GM12892 (cell line): ENCODE results near the gene JMJD8.
A peak's percentile ranks its signal among the peaks of the same experiment; 100 is the strongest.

ENCODE experiments used
- DNase-seq: peaks from one replicate; pipeline ENCODE4 v3.0.0; 2011; ENCODE audit not compliant: insufficient read length
- FAIRE-seq: peaks from 2 replicates; lab custom pipeline; 2011; peaks lifted over from hg19 to GRCh38; lab: Jason Lieb, UNC
- POLR2A ChIP-seq: IDR thresholded peaks from 2 replicates; pipeline ENCODE4 v1.6.1; 2011; ENCODE audit warnings: low read depth, low read length, control low read depth
- POLR2AphosphoS5 ChIP-seq: IDR thresholded peaks from 2 replicates; pipeline ENCODE4 v1.6.1; 2011; ENCODE audit warnings: low read depth, low read length, control low read depth
- TAF1 ChIP-seq: IDR thresholded peaks from 2 replicates; pipeline ENCODE4 v1.6.1; 2011; ENCODE audit warnings: low read depth, mild to moderate bottlenecking, control low read depth, low read length, borderline replicate concordance

Gene JMJD8

GRCh38 chr16:676565-676902, 7.6 kb downstream of the JMJD8 start:
- DNase-seq (no peak), FAIRE-seq (no peak)
- TF ChIP-seq POLR2AphosphoS5 = no peak
- no peak for TF ChIP-seq POLR2A
- TF ChIP-seq TAF1 = no peak

DNA sequence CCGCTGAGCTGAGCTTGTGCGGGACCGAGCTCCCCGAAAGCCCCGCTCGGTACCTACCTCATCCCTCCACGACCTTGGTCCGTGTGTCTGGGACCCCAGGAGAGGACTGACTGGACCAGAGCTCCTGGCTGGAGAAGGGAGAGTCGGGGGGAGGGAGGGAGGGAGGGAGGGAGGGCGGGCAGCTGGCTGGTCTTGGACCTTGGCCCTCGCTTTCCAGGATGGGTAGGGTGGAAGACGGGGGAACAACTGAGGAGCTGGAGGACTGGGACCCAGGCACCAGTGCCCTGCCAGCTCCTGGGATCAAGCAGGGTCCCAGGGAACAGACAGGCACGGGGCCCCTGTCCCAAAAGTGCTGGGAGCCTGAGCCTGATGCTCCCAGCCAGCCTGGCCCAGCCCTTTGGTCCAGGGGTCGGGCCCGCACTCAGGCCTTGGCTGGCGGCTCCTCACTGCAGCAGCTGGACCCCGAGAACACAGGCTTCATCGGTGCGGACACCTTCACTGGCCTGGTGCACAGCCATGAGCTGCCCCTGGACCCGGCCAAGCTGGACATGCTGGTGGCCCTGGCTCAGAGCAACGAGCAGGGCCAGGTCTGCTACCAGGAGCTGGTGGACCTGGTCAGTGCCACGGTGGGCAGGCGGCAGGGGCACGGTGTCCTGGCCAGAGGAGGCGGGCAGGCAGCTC, 8.1 kb downstream of the JMJD8 start:
- TF ChIP-seq TAF1 (no peak), POLR2AphosphoS5 (no peak), POLR2A (no peak)
- FAIRE-seq (no peak), DNase-seq (no peak)

DNA sequence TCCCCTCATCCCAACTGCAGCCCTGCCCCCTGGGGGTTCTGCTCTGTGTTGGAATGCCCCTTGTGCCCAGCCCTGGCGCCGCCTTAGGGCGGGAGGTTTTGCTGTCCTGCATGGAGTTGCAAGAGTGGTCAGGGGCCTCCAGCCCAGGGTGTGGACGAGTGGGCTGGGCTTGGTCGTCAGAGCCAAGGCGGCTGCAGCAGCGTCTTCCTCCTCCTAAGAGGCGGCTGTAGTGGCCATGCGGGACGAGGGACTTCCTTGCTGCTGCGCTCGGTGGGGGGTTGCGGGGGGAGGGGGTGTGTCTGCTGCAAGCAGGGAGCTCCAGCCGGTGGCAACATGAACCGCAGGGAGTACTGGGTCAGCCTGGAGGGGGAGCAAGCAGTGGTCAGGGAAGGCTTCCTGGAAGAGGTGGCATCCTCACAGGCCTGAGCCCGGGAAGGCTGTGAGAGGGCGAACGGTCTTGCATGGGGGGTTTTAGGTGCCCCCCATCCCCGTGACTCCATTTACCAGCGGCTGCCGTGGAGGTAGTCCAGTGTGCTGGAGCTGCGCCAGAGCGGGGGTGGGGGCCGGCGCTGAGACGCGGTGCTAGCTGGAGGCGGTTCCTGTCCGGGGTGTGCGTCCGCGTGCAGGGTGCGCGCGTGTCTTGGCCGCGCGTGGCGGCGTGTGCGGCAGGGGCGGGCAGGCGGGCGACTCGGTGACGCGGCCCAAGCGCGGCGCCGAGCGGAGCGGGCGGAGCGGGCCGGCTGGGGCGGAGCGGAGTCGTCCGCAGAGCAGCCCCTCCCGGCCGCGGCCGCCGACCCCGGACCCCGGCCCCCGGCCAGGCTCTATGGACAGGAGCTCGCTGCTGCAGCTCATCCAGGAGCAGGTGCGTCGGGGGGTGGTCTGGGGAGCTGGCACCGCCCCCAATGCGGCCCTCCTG, 8.9 kb downstream of the JMJD8 start, which contains the start of gene RHBDL1:
TSS of gene RHBDL1 (plus strand) at position 704 of the 916 bp plus-strand sequence. CDS start at position 824, 120 bp downstream.
- no peak for DNase-seq
- TF ChIP-seq POLR2AphosphoS5 (no peak), POLR2A (peak; percentile 57; the same call in 1 of the 2 replicates)
- FAIRE-seq = no peak

DNA sequence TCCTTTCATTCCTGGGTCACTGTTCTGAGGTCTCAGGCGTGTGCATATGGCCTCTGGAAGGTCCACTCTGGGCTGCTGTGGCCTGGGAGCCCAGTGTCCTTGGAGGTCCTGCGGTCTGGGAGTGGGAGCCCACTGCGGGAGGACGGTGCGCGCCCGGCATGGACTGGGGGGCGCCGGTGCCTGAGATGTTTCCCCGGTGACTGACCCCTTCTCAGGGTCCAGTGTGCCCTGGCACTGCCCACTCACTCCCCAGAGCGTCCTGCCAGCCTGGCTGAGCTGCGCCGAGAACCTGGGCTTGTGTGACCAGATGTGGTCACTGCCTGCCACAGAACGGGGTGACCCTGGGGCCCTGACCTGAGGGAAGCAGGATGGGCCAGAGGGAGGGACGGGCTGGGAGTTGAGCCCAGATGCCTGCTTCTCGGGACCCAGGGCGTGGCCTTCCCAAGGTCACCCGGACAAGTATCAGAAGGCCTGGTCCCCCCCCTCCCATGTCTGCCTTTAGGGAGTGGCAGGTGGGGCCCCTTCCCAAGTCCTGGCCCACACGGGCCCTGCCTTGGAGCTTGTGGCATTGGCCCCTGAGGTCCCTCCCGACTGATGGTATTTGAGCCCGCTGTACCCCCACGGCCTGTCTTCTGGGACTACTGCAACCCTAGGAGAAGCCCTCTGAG, 9.8 kb downstream of the JMJD8 start:
- no peak for FAIRE-seq
- TF ChIP-seq POLR2A (no peak), POLR2AphosphoS5 (0 out of 2 replicates have a peak, but pooled peaks have one; percentile 9), TAF1 (no peak)
- no peak for DNase-seq

- FAIRE-seq (no peak), DNase-seq (no peak)
- TF ChIP-seq TAF1 = no peak
- no peak for TF ChIP-seq POLR2AphosphoS5
- no peak for TF ChIP-seq POLR2A
Measured at GRCh38 chr16:673399-673991, 10.6 kb downstream of the JMJD8 start.

- FAIRE-seq = no peak
- TF ChIP-seq TAF1 = no peak
- no peak for TF ChIP-seq POLR2A
- TF ChIP-seq POLR2AphosphoS5 = no peak
- DNase-seq = no peak
Measured at GRCh38 chr16:672851-673250, 11.3 kb downstream of the JMJD8 start.

GRCh38 chr16:672371-672770, 11.8 kb downstream of the JMJD8 start:
- TF ChIP-seq TAF1 (no peak), POLR2AphosphoS5 (no peak), POLR2A (no peak)
- FAIRE-seq (no peak), DNase-seq (no peak)

GRCh38 chr16:671353-672131, 12.6 kb downstream of the JMJD8 start:
- FAIRE-seq (no peak), DNase-seq (no peak)
- TF ChIP-seq POLR2A (no peak), TAF1 (no peak), POLR2AphosphoS5 (no peak)

GRCh38 chr16:670485-671352, 13.4 kb downstream of the JMJD8 start:
- FAIRE-seq = no peak
- TF ChIP-seq POLR2A (no peak), POLR2AphosphoS5 (no peak), TAF1 (no peak)
- DNase-seq = no peak

DNA sequence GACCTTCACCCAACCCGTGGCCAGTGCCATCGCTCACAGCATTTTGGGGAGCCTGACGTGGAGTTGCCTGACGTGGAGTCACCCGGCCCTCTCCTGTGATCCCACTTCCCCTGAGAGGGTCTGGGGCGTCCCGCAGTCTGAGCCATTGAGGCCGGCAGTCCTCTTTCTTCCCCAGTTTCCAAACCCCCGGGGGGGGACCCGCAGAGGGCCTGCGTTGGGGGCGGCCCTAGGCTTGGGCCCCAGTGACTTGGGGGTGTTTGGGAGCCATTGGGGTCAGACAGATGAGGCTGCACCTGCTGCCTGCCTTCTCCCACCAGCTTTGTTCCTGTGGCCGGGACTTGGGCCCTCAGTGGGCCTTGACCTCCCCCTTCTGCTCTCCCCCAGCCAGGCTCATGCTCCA, 14.5 kb downstream of the JMJD8 start:
- DNase-seq (no peak), FAIRE-seq (no peak)
- no peak for TF ChIP-seq POLR2AphosphoS5
- TF ChIP-seq TAF1 = no peak
- TF ChIP-seq POLR2A = no peak
